ENCODE data around the gene DHRS2.
"Not testable (repeated sequence)": the region's sequence is repeated elsewhere in the genome, so short reads cannot be mapped to it uniquely, and the experiment has no call there.

DHRS2 gene, protein sequence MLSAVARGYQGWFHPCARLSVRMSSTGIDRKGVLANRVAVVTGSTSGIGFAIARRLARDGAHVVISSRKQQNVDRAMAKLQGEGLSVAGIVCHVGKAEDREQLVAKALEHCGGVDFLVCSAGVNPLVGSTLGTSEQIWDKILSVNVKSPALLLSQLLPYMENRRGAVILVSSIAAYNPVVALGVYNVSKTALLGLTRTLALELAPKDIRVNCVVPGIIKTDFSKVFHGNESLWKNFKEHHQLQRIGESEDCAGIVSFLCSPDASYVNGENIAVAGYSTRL

DNA sequence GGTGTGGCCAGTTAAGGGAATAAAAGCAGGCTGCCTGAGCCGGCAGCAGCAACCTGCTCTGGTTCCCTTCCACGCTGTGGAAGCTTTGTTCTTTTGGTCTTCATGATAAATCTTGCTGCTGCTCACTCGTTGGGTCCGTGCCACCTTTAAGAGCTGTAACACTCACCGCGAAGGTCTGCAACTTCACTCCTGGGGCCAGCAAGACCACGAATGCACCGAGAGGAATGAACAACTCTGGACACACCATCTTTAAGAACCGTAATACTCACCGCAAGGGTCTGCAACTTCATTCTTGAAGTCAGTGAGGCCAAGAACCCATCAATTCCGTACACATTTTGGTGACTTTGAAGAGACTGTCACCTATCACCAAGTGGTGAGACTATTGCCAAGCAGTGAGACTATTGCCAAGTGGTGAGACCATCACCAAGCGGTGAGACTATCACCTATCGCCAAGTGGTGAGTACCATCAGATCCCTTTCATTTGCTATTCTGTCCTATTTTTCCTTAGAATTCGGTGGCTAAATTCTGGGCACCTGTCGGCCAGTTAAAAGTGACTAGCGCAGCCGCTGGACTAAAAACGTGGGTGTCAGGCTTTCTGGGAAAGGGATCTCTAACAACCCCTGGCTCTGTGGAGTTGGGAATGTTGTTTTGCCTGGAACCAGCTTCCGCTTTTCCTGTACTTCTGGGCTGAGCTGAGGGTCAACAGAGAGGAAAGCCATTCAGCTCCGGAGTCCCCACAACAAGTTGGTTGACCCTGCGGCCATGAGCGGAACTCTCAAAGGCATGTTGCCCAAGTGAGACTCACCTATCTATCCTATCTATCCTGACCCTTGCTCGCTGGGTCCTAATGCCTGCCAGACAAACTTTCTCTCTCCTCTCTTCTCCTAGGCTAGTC, at the start of gene DHRS2:
DHRS2 (plus strand) TSS at position 48 of the 895 bp plus-strand sequence. CDS start 2,501 bp downstream, outside the sequence.
- no peak within 1 kb of the TSS; the same call in 1 of the 2 replicates for H3K9ac ChIP-seq (ENCODE audit: low read depth, low read length)
- H3K36me3 ChIP-seq (ENCODE audit: insufficient read depth, low read length) = no peaks in the 10 kb centered on the region
- no peaks in the 10 kb centered on the region for H3K9me3 ChIP-seq (ENCODE audit: control insufficient read depth, insufficient read depth, low read length)
- H3K4me1 ChIP-seq (ENCODE audit: insufficient read depth, low read length) = peaks cover 3% of the 10 kb centered on the region; the same call in 1 of the 2 replicates

DNA sequence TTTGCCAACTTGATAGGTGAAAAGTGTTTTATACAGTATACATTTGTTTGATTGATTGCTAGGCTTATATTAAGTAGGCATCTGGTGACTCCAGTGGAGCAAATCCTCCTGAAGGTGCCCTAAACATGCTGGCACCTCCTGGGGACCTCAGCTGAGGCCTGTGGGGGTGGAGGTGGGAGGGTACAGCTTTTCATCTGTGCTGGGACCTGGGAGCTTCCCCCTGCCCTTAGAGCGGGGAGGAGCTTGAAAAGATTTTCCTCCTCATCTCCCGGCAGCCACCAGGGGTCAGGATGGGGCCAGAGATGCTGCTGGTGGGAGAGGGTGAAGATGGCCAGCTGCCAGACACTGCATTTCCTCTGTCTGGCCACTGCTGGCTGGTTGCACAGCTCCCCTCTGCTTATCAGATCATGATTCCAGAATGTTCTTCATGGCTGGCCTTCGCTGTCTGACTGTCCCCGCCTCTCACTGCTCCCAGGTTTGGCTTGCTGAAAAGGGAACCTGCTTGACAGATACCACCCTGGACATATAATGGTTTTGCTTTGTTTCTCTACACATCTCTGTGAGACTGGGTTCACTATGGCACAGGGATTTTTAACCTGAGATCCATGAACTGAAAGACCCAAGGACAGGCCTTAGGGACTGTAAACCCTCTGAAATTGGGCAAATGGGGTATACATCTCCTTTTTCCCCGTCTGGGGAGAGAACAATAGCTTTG, 47.1 kb upstream of the DHRS2 start:
- H3K9me3 ChIP-seq (ENCODE audit: control insufficient read depth, insufficient read depth, low read length) = no peaks in the 10 kb centered on the region
- H3K36me3 ChIP-seq (ENCODE audit: insufficient read depth, low read length) = no peaks in the 10 kb centered on the region
- H3K4me1 ChIP-seq (ENCODE audit: insufficient read depth, low read length) = peaks cover 6% of the 10 kb centered on the region; the same call in 1 of the 2 replicates
- H3K9ac ChIP-seq (ENCODE audit: low read depth, low read length) = no peak overlapping the region

DNA sequence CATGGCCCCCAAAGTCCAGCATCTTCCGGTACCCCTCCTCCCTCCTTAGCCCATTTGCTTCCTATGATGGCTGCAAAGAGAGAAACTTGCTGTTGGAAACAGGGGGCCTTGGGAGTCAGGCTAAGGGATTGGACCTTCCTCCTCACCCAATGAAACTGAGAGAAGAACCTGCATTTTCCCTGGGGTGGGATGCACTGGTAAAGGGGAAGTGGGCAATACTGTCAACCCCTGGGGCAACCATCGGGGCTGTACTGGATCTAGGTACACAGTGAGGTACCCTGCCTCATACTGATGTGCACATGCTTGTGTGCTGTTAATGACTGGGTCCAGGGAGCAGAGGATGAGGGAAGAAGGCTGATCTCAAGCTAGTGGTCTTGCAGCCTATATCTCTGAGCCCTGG, 46.6 kb upstream of the DHRS2 start:
- Histone ChIP-seq H3K4me1 (ENCODE audit: insufficient read depth, low read length) (peaks cover 6% of the 10 kb centered on the region; the same call in 1 of the 2 replicates), H3K9ac (ENCODE audit: low read depth, low read length) (no peak overlapping the region), H3K36me3 (ENCODE audit: insufficient read depth, low read length) (no peaks in the 10 kb centered on the region), H3K9me3 (ENCODE audit: control insufficient read depth, insufficient read depth, low read length) (no peaks in the 10 kb centered on the region)

DNA sequence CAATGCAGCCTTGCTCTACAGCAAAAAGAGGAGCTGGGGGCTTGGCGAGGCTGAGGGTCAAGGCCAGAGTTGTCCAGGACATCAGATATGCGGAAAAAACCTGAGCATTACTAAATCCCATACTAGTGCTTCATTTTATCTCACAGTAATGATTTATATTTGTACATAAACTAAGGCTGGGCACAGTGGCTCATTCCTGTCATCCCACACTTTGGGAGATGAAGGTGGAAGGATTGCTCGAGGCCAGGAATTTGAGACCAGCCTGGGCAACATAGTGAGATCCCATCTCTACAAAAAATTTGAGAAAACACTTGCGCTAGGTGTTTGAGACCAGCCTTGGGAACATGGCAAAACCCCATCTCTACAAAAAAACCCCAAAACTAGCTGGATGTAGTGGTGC, 46.0 kb upstream of the DHRS2 start:
- Histone ChIP-seq H3K9ac (ENCODE audit: low read depth, low read length) (no peak overlapping the region), H3K4me1 (ENCODE audit: insufficient read depth, low read length) (peaks cover 6% of the 10 kb centered on the region; the same call in 1 of the 2 replicates), H3K36me3 (ENCODE audit: insufficient read depth, low read length) (no peaks in the 10 kb centered on the region), H3K9me3 (ENCODE audit: control insufficient read depth, insufficient read depth, low read length) (no peaks in the 10 kb centered on the region)

DNA sequence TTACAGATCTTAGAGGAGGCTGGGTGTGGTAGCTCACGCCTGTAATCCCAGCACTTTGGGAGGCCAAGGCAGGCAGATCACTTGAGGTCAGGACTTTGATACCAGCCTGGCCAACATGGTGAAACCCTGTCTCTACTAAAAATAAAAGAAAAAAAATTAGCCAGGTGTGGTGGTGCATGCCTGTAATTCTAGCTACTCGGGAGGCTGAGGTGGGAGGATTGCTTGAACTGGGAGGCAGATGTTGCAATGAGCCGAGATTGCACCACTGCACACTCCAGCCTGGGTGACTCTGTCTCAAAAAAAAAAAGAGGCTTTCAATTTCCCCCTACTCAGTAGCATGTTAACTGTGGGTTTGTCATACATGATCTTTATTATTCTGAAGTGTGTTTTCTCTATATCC, 42.0 kb upstream of the DHRS2 start:
- H3K36me3 ChIP-seq (ENCODE audit: insufficient read depth, low read length); H3K4me1 ChIP-seq (ENCODE audit: insufficient read depth, low read length); H3K9ac ChIP-seq (ENCODE audit: low read depth, low read length); H3K9me3 ChIP-seq (ENCODE audit: control insufficient read depth, insufficient read depth, low read length): not testable (repeated sequence)

DNA sequence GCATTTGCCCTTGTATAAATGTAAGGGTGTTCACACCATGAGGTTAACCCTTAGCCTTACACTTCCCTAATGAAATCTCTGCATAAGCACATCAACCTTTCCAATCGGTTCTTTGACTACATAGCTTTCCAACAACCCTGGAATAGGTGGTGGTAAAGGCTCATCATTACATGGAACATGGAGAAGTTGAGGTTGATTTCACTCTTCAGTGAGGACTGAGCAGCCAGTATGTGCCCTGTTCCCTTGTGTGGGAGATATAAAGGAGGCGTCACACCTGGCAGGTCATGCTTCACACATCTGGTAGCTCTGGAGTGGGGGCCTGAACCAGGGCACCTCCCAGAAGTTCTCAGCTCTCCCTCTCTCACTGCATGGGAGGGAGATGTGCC, 35.8 kb upstream of the DHRS2 start:
- Histone ChIP-seq H3K36me3 (ENCODE audit: insufficient read depth, low read length) (no peaks in the 10 kb centered on the region), H3K4me1 (ENCODE audit: insufficient read depth, low read length) (no peaks in the 10 kb centered on the region), H3K9me3 (ENCODE audit: control insufficient read depth, insufficient read depth, low read length) (no peaks in the 10 kb centered on the region; the same call in 1 of the 2 replicates), H3K9ac (ENCODE audit: low read depth, low read length) (no peak overlapping the region)

DNA sequence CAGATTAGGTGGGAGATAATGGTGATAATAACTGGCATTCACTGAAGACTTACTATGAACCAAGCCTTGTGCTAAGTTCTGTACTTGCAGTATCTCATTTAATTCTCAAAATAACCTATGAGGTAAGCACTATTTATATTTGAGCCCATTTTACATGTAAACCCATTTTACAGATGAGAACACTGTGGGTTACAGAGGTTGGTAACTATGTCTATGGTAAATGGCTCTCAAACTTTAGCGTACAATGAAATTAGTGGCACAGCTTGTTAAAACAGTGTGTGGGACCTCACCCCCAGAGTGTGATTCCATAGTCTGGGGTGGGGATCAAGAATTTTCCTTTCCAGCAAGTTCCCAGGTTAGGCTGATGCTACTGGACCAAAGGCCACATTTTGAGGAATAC, 35.4 kb upstream of the DHRS2 start:
- Histone ChIP-seq H3K4me1 (ENCODE audit: insufficient read depth, low read length) (no peaks in the 10 kb centered on the region), H3K9me3 (ENCODE audit: control insufficient read depth, insufficient read depth, low read length) (no peaks in the 10 kb centered on the region; the same call in 1 of the 2 replicates), H3K36me3 (ENCODE audit: insufficient read depth, low read length) (no peaks in the 10 kb centered on the region), H3K9ac (ENCODE audit: low read depth, low read length) (no peak overlapping the region)

DNA sequence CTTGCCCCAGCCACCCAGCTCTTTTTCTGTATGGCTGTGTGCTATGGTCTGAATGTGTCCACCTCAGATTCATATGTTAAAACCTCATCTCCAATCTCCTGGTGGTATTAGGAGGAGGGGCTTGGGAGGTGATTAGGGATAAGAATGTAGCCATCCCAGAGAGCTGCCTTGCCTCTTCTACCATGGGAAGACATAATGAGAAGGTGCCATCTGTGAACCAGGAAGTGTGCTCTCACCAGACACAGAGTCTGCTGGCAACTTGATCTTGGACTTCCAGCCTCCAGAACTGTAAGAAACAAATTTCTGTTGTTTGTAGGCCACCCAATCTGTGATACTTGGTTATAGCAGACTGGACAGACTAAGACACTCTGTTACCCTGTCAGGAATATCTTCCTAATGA, 34.7 kb upstream of the DHRS2 start:
- H3K9ac ChIP-seq (ENCODE audit: low read depth, low read length) = no peak overlapping the region

DNA sequence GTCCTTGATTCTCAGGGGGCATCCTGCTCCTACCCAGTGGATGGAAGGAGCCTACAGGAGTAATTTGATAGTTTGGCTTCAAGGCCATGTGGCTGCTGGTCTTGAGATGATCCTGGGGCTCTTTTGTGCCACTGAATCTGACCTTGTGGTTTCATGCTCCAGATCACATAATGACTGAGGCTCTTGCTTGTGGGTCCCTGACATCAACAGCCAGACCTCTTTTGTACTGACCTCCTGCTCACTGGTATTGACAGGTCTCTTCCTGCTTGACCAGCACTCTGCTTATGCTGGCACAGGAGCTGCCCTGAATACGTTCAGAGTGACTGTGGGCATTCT, 34.4 kb upstream of the DHRS2 start:
- Histone ChIP-seq H3K9ac (ENCODE audit: low read depth, low read length) (no peak overlapping the region), H3K9me3 (ENCODE audit: control insufficient read depth, insufficient read depth, low read length) (no peaks in the 10 kb centered on the region; the same call in 1 of the 2 replicates), H3K36me3 (ENCODE audit: insufficient read depth, low read length) (no peaks in the 10 kb centered on the region), H3K4me1 (ENCODE audit: insufficient read depth, low read length) (no peaks in the 10 kb centered on the region)

More for the DNA sequence above, 34.7 kb upstream of the DHRS2 start:
- Histone ChIP-seq H3K9me3 (ENCODE audit: control insufficient read depth, insufficient read depth, low read length) (no peaks in the 10 kb centered on the region; the same call in 1 of the 2 replicates), H3K36me3 (ENCODE audit: insufficient read depth, low read length) (no peaks in the 10 kb centered on the region), H3K4me1 (ENCODE audit: insufficient read depth, low read length) (no peaks in the 10 kb centered on the region)

DNA sequence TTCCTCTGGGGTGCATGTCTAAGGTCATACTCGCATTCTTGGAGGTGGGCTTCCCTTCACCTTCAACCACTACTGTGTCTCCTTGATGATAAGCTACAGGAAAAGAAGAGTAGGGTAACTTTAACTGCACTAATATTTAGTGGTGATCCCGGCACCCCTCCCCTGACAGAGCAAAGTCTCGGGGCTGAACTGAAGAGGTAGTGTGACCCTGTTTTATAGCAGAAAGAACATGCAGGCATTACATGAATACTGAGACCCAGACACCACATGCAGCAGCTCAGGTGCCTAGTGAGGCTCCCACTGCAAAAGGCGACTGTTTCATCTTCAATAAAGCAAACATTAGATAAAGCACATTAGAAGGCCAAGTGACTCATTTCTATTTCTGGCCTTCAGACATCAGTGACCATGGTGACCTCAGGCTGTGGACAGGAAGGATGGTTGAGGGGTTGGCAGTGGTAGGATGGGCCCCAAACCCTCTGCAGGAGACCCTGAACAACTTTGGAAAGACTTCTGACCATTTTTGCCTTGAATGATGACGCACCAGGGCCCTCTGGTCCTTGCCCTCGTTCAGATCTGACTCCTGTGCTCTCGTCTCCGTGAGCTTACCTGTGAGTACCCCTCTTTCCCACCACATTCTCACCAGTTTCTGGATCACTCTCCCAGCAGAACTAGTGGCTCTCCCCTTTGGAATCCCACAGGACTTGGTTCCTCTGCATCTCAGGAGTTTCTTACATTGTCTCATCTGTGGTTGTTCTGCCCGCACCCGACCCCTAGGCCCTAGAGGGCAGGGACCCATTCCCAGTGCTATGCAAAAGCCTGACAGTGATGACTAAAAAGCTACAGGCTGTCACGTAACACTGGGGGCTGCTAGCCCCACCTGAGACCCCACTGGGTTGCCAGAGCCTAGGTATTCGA, 33.7 kb upstream of the DHRS2 start:
- Histone ChIP-seq H3K4me1 (ENCODE audit: insufficient read depth, low read length) (no peaks in the 10 kb centered on the region), H3K9me3 (ENCODE audit: control insufficient read depth, insufficient read depth, low read length) (no peaks in the 10 kb centered on the region), H3K36me3 (ENCODE audit: insufficient read depth, low read length) (no peaks in the 10 kb centered on the region), H3K9ac (ENCODE audit: low read depth, low read length) (no peak overlapping the region)

DNA sequence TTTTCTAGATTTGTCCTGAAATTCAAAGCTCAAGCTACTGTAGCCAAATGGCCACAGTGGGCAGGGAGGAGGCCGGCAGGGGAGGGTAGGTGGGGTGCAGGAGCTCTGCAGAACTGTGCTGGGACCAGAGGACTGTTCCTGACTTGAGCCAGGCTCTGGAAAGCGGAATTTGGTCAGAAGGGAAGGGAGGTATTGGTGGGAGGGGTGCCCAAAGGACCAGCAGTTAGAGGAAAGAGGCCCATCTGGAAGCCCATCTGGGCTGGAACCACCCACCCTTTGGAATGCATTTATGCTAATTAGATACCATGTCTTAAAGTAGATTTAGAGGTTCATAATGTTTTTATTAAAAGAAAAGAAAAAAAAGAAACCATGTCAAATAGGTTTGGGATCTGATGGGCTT, 33.1 kb upstream of the DHRS2 start:
- Histone ChIP-seq H3K9ac (ENCODE audit: low read depth, low read length) (no peak overlapping the region), H3K9me3 (ENCODE audit: control insufficient read depth, insufficient read depth, low read length) (no peaks in the 10 kb centered on the region), H3K4me1 (ENCODE audit: insufficient read depth, low read length) (no peaks in the 10 kb centered on the region), H3K36me3 (ENCODE audit: insufficient read depth, low read length) (no peaks in the 10 kb centered on the region)

DNA sequence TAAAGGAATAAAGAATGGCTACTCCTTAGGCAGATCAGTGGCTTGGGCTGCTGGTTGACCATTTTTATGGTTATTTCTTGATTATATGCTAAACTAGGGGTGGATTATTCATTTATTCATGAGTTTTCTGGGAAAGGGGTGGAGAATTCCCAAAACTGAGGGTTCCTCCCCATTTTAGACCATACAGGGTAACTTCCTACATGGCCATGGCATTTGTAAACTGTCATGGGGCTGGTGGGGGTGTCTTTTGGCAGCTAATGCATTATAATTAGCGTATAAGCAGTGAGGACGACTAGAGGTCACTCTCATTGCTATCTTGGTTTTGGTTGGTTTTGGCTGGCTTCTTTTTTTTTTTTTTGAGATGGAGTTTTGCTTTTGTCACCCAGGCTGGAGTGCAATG, 32.0 kb upstream of the DHRS2 start:
- no peak overlapping the region for H3K9ac ChIP-seq (ENCODE audit: low read depth, low read length)
- H3K4me1 ChIP-seq (ENCODE audit: insufficient read depth, low read length) = no peaks in the 10 kb centered on the region
- no peaks in the 10 kb centered on the region for H3K9me3 ChIP-seq (ENCODE audit: control insufficient read depth, insufficient read depth, low read length)
- H3K36me3 ChIP-seq (ENCODE audit: insufficient read depth, low read length) = no peaks in the 10 kb centered on the region

DNA sequence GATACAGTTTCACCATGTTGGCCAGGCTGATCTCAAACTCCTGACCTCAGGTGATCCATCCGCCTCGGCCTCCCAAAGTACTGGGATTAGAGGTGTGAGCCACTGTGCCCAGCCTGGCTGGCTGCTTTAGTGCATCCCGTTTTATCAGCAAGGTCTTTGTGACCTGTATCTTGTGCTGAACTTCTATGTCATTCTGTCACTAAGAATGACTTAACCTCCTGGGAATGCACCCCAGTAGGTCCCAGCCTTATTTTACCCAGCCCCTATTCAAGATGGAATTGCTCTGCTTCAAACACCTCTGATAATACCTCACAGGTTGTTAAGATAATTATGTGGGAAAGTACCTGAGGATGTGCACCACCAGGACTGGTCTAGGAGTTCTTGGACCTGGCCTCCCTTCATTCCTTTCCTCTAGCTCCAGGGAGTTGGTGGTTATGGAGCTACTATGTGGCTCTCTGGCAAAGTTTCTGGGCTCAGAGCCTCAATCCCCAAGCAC, 31.4 kb upstream of the DHRS2 start:
- no peaks in the 10 kb centered on the region for H3K36me3 ChIP-seq (ENCODE audit: insufficient read depth, low read length)
- no peaks in the 10 kb centered on the region for H3K9me3 ChIP-seq (ENCODE audit: control insufficient read depth, insufficient read depth, low read length)
- H3K9ac ChIP-seq (ENCODE audit: low read depth, low read length) = no peak overlapping the region
- H3K4me1 ChIP-seq (ENCODE audit: insufficient read depth, low read length) = no peaks in the 10 kb centered on the region
